Measurements from ENCODE around the gene ADAMTS3. TPM values are rescaled to one million over a fixed set of nuclear protein-coding genes. Genes with fewer than 3 reads are reported as not detected.

ADAMTS3 gene
- total RNA-seq, 4 donors from 2014 or later = 3.8 to 5.3 (median 4.5) TPM

DNA sequence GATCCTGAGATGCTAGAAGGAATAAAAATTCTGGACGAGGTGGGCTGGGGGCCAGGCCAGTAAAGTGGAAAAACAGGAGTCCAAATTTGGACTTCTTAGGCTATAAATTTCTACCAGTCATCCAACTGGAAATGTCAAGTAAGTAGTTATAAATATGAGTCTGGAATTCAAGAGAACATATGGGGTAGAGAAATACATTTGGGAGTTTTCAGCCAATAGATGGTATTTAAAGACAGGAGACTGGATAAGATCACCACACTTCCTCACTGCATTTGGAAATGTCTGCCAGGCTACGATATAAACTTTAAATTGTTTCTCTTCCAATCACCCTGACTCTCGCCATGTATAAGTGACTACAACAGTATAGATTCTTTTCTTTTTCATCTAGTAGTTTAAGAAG lies 294.8 kb downstream of the ADAMTS3 start:
- Histone ChIP-seq H3K9me3 (no peaks in the 10 kb centered on the region), H3K27ac (no peak overlapping the region), H3K4me1 (no peaks in the 10 kb centered on the region), H3K27me3 (no peaks in the 10 kb centered on the region), H3K4me3 (replicated peaks in 1 of 3) (no peak overlapping the region), H3K36me3 (no peaks in the 10 kb centered on the region)
- no peak for TF ChIP-seq POLR2A (IDR thresholded peaks at IDR 0.05)
- TF ChIP-seq, protein P1, sequence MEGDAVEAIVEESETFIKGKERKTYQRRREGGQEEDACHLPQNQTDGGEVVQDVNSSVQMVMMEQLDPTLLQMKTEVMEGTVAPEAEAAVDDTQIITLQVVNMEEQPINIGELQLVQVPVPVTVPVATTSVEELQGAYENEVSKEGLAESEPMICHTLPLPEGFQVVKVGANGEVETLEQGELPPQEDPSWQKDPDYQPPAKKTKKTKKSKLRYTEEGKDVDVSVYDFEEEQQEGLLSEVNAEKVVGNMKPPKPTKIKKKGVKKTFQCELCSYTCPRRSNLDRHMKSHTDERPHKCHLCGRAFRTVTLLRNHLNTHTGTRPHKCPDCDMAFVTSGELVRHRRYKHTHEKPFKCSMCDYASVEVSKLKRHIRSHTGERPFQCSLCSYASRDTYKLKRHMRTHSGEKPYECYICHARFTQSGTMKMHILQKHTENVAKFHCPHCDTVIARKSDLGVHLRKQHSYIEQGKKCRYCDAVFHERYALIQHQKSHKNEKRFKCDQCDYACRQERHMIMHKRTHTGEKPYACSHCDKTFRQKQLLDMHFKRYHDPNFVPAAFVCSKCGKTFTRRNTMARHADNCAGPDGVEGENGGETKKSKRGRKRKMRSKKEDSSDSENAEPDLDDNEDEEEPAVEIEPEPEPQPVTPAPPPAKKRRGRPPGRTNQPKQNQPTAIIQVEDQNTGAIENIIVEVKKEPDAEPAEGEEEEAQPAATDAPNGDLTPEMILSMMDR (IDR thresholded peaks at IDR 0.05) = no peak
- DNase-seq = no peak
- WGBS, 2 donors = 87 to 88% methylated on average over 3 of the region's 3 CpGs
- intact Hi-C loops (cut with DNase I) = no loop called here

DNA sequence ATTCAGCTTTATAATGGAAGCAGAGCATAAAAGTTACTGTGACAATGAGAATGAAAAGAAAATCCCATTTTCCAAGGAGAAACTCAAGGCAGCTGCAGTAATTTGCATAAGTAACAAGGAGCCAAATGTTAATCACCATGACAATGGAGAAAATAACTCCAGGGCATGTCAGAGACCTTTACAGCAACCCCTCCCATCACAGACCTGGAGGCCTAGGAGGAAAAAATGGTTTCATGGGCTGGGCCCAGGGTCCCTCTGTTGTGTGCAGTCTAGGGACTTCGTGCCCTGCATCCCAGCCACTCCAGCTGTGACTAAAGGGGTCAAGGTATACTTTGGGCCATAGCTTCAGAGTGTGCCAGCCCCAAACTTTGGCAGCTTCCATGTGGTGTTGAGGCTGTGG lies 313.8 kb downstream of the ADAMTS3 start:
- no peak for TF ChIP-seq POLR2A (IDR thresholded peaks at IDR 0.05)
- TF ChIP-seq, protein P1 (IDR thresholded peaks at IDR 0.05) = no peak
- H3K9me3 ChIP-seq = no peaks in the 10 kb centered on the region
- no peak overlapping the region for H3K4me3 ChIP-seq (replicated peaks in 1 of 3)
- H3K36me3 ChIP-seq = no peaks in the 10 kb centered on the region
- 71 to 80% methylated on average over 1 of the region's 1 CpG for WGBS, 2 donors
- H3K27ac ChIP-seq = no peak overlapping the region
- DNase-seq = no peak
- H3K27me3 ChIP-seq = no peaks in the 10 kb centered on the region
- intact Hi-C loops (cut with DNase I) = no loop called here
- H3K4me1 ChIP-seq = no peaks in the 10 kb centered on the region

DNA sequence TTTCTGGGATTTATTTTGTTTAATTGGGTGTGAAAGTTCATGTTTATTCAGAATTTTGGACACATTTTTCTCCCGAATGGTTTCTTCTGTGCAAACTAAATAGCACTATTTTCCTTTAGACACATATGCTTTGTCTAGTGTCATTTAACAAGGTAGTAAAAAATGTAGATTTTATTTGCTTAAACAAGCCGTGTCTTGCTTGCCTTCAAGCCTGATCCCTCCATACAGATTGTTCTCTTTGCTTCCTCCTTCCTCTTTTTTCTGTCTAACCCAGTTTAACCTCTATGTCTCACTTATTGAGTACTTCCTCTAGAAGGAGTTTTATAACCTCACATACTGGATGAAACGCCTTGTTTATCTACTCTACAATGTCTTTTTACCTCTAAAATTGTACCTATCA lies 325.4 kb downstream of the ADAMTS3 start:
- Histone ChIP-seq H3K4me3 (replicated peaks in 1 of 3) (no peak overlapping the region), H3K4me1 (no peaks in the 10 kb centered on the region), H3K27ac (no peak overlapping the region), H3K9me3 (no peaks in the 10 kb centered on the region), H3K27me3 (no peaks in the 10 kb centered on the region), H3K36me3 (no peaks in the 10 kb centered on the region)
- TF ChIP-seq, protein P1 (IDR thresholded peaks at IDR 0.05) = no peak
- no peak for TF ChIP-seq POLR2A (IDR thresholded peaks at IDR 0.05)
- no peak for DNase-seq
- 53 to 56% methylated on average over 3 of the region's 3 CpGs for WGBS, 2 donors
- intact Hi-C loops (cut with DNase I) = no loop called here

DNA sequence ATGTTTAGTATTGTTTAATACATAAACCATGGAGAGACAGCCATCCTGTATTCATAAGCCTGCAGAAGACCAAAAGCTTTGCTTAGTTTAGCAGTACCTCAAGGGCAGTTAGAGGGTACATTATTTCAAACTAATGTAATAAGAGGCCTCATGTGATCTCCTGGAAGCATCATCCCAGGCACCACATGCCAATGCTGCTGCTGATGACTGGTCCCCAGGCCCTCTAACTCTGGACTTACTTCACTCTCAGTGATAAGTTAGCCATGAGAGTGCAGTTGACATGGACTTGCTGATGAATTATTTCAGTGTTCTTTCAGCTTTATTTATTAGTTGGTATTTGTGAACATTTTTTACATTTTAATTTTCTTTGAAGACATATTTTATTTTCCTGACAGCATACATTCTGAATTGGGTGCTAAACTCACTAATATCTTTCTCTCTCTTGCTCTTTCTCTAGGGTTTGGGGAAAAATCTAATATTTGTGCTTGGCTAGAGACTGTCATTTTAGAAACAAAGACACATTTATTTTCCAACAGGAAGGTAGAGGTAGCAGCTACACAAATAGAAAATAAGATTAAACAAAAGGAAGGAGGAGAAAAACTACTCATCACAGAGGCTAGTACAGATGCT lies 329.4 kb downstream of the ADAMTS3 start:
- intact Hi-C loops (cut with DNase I) = no loop called here
- DNase-seq = no peak
- Histone ChIP-seq H3K27me3 (no peaks in the 10 kb centered on the region), H3K4me3 (replicated peaks in 1 of 3) (no peak overlapping the region), H3K27ac (no peak overlapping the region), H3K9me3 (no peaks in the 10 kb centered on the region), H3K36me3 (no peaks in the 10 kb centered on the region), H3K4me1 (no peaks in the 10 kb centered on the region)
- TF ChIP-seq, protein P1 (IDR thresholded peaks at IDR 0.05) = no peak
- TF ChIP-seq POLR2A (IDR thresholded peaks at IDR 0.05) = no peak

Data from thyroid gland (tissue), 4 donors.